ENCODE measurements around the gene TOP3B.

Gene TOP3B

GRCh38 chr22:21948390-21948789 is 34.2 kb downstream of the TOP3B start:
- Histone ChIP-seq H3K4me3 (no peak overlapping the region), H3K27ac (peak overlapping the region in 1 of 2 donors; percentile 45)
- no peak for TF ChIP-seq CTCF (IDR thresholded peaks at IDR 0.05)
- DNase-seq (ENCODE audit: low spot score): no peak

GRCh38 chr22:21947040-21948014 is 35.3 kb downstream of the TOP3B start:
- TF ChIP-seq CTCF (IDR thresholded peaks at IDR 0.05): peak; percentile 19
- Histone ChIP-seq H3K4me3 (no peak overlapping the region), H3K27ac (peak overlapping the region; percentile 66 to 85)
- no peak for DNase-seq (ENCODE audit: low spot score)

GRCh38 chr22:21946262-21946925 is 36.2 kb downstream of the TOP3B start:
- no peak for DNase-seq (ENCODE audit: low spot score)
- Histone ChIP-seq H3K27ac (peak overlapping the region; percentile 66 to 85), H3K4me3 (no peak overlapping the region)
- no peak for TF ChIP-seq CTCF (IDR thresholded peaks at IDR 0.05)

- Histone ChIP-seq H3K27ac (peak overlapping the region in 1 of 2 donors; percentile 85), H3K4me3 (no peak overlapping the region)
- no peak for TF ChIP-seq CTCF (IDR thresholded peaks at IDR 0.05)
- DNase-seq (ENCODE audit: low spot score): no peak
Measured at GRCh38 chr22:21945453-21946261, 36.9 kb downstream of the TOP3B start.

- no peak overlapping the region for H3K4me3 ChIP-seq
- TF ChIP-seq CTCF (IDR thresholded peaks at IDR 0.05): no peak
- peak overlapping the region in 1 of 2 donors; percentile 98 for H3K27ac ChIP-seq
- no peak for DNase-seq (ENCODE audit: low spot score)
Measured at GRCh38 chr22:21944871-21945270, 37.7 kb downstream of the TOP3B start.

- no peak for TF ChIP-seq CTCF (IDR thresholded peaks at IDR 0.05)
- no peak for DNase-seq (ENCODE audit: low spot score)
- H3K27ac ChIP-seq: peak overlapping the region in 1 of 2 donors; percentile 98
Measured at GRCh38 chr22:21943571-21944448, 38.8 kb downstream of the TOP3B start.

More at GRCh38 chr22:21943571-21944448, 38.8 kb downstream of the TOP3B start:
- no peak overlapping the region for H3K4me3 ChIP-seq
